K562 (cell line): ENCODE results near the gene OR10G8. TPM values are rescaled to one million over a fixed set of nuclear protein-coding genes. Genes with fewer than 3 reads are reported as not detected.

Experiments used
- CBX1 ChIP-seq: sonication (generic); IDR thresholded peaks from 2 replicates; pipeline ENCODE4 v1.6.1; 2016; ENCODE audit warnings: antibody characterized with exemption, low read depth, mild to moderate bottlenecking
- CHCHD3 ChIP-seq: fragments of 250-450 bp; sonication (Bioruptor Pico); IDR thresholded peaks from 2 replicates; pipeline ENCODE4 v2.1.2; 2022; ENCODE audit warnings: mild to moderate bottlenecking
- ESRRA ChIP-seq: fragments of 450-650 bp; IDR thresholded peaks from 2 replicates; pipeline ENCODE4 v1.6.1; 2014; ENCODE audit warnings: low read depth, mild to moderate bottlenecking, moderate library complexity, borderline replicate concordance
- KLF13 ChIP-seq: fragments of 450-650 bp; IDR thresholded peaks from 2 replicates; pipeline ENCODE4 v1.6.1; 2016; ENCODE audit warnings: missing genetic modification characterization, low read depth, mild to moderate bottlenecking, missing compliant biosample characterization, moderate library complexity, borderline replicate concordance
- MYBL2 ChIP-seq, 2 experiments: fragments of 450-650 bp in 1 of 2; sonication (generic) in 1 of 2; formaldehyde crosslinking in 1 of 2; IDR thresholded peaks; 2 replicates each; pipeline versions ENCODE4 v1.6.1 to v1.8.1; 2017 to 2022; ENCODE audit warnings: borderline replicate concordance in 1 of 2, inconsistent platforms in 1 of 2, low read depth in 1 of 2, mild to moderate bottlenecking in 1 of 2, missing genetic modification reagents in 1 of 2, moderate library complexity in 1 of 2
- PHF20 ChIP-seq: fragments of 450-650 bp; IDR thresholded peaks from 2 replicates; pipeline ENCODE4 v1.6.1; 2018; ENCODE audit not compliant: partially characterized antibody
- SFPQ ChIP-seq: fragments of 200-400 bp; formaldehyde crosslinking; IDR thresholded peaks from 2 replicates; pipeline ENCODE4 v1.6.1; 2017; ENCODE audit warnings: mild to moderate bottlenecking, low read depth, low read length, moderate library complexity
- SUPT5H ChIP-seq: fragments of 450-650 bp; IDR thresholded peaks from 2 replicates; pipeline ENCODE4 v1.6.1; 2016
- TAF7 ChIP-seq: fragments of 450-650 bp; IDR thresholded peaks from 2 replicates; pipeline ENCODE4 v1.6.1; 2016; ENCODE audit warnings: missing genetic modification characterization, missing compliant biosample characterization
- TBP ChIP-seq: optimal IDR thresholded peaks from 2 replicates; pipeline ENCODE3; 2011; ENCODE audit warnings: low read depth, low read length, improper control_type of control experiment
- TCF7 ChIP-seq: sonication (generic); IDR thresholded peaks from 2 replicates; pipeline ENCODE4 v1.6.1; 2016; ENCODE audit warnings: antibody characterized with exemption, borderline replicate concordance
- THRB ChIP-seq: fragments of 450-650 bp; formaldehyde crosslinking; conservative IDR thresholded peaks from 2 replicates; pipeline ENCODE4 v1.4.0; 2022; ENCODE audit warnings: mild to moderate bottlenecking, missing genetic modification characterization
- ZEB2 ChIP-seq: fragments of 450-650 bp; IDR thresholded peaks from 2 replicates; pipeline ENCODE4 v1.6.1; 2016
- ZNF583 ChIP-seq: fragments of 250-450 bp; sonication (Bioruptor Pico); IDR thresholded peaks from 2 replicates; pipeline ENCODE4 v1.4.0; 2020
- ZNF695 ChIP-seq: fragments of 450-650 bp; formaldehyde crosslinking; IDR thresholded peaks from 2 replicates; pipeline ENCODE4 v1.4.0; 2020; ENCODE audit warnings: mild to moderate bottlenecking, moderate library complexity
- polyA plus RNA-seq, 8 experiments: library from polyadenylated mRNA; depleted of rRNA in 4 of 8; stranded (reverse) in 5 of 8; unstranded in 3 of 8; fragments of >200 nt; fragmentation: Nextera tagmentation in 2 of 8; fragmentation: Illumina TruSeq in 1 of 8; extraction: Ambion mirVana in 2 of 8; extraction: Trizol in 1 of 8; gene quantifications; 2 replicates each; pipeline versions ENCODE4 v1.2.1 to v1.2.3, GENCODE V29; 2011 to 2014; ENCODE audit warnings: inconsistent platforms in 1 of 8, missing spikeins in 1 of 8
- total RNA-seq, 7 experiments: library from RNA; depleted of rRNA in 6 of 7; stranded (reverse); fragments of >200 nt in 6 of 7; fragmentation: Illumina TruSeq in 2 of 7; extraction: Trizol in 2 of 7; gene quantifications; 2 replicates each; pipeline versions ENCODE4 v1.2.1 to v1.2.3, GENCODE V29; 2011 to 2021; ENCODE audit warnings: low replicate concordance in 1 of 7
- TF ChIP-seq, protein P1 (sequence below): fragments of 450-650 bp; IDR thresholded peaks from 2 replicates; pipeline ENCODE4 v1.6.1; 2016; ENCODE audit warnings: mild to moderate bottlenecking
- TF ChIP-seq, protein P2 (sequence below): fragments of 450-650 bp; conservative IDR thresholded peaks from 2 replicates; pipeline ENCODE4 v1.6.1; 2016; ENCODE audit warnings: missing genetic modification characterization, low read depth, mild to moderate bottlenecking, missing compliant biosample characterization, moderate library complexity
- TF ChIP-seq, protein P3 (sequence below), 2 experiments: IDR thresholded peaks; 2 replicates each; pipeline ENCODE4 v1.6.1; 2012; ENCODE audit warnings: improper control_type of control experiment in 2 of 2, low read depth in 2 of 2, low read length in 2 of 2, borderline replicate concordance in 1 of 2

The OR10G8 gene
- total and polyA plus RNA-seq, 9 of the 15 experiments (the other 6 are each of a cell fraction or from before 2014, with no cell fraction given) = not detected

- no peak for TF ChIP-seq TAF7
- TF ChIP-seq, protein P1, sequence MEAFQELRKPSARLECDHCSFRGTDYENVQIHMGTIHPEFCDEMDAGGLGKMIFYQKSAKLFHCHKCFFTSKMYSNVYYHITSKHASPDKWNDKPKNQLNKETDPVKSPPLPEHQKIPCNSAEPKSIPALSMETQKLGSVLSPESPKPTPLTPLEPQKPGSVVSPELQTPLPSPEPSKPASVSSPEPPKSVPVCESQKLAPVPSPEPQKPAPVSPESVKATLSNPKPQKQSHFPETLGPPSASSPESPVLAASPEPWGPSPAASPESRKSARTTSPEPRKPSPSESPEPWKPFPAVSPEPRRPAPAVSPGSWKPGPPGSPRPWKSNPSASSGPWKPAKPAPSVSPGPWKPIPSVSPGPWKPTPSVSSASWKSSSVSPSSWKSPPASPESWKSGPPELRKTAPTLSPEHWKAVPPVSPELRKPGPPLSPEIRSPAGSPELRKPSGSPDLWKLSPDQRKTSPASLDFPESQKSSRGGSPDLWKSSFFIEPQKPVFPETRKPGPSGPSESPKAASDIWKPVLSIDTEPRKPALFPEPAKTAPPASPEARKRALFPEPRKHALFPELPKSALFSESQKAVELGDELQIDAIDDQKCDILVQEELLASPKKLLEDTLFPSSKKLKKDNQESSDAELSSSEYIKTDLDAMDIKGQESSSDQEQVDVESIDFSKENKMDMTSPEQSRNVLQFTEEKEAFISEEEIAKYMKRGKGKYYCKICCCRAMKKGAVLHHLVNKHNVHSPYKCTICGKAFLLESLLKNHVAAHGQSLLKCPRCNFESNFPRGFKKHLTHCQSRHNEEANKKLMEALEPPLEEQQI = peak; percentile 85
- TF ChIP-seq, protein P2, sequence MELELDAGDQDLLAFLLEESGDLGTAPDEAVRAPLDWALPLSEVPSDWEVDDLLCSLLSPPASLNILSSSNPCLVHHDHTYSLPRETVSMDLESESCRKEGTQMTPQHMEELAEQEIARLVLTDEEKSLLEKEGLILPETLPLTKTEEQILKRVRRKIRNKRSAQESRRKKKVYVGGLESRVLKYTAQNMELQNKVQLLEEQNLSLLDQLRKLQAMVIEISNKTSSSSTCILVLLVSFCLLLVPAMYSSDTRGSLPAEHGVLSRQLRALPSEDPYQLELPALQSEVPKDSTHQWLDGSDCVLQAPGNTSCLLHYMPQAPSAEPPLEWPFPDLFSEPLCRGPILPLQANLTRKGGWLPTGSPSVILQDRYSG = no peak; the same call in 1 of the 2 replicates
- TF ChIP-seq ESRRA = peak; percentile 30; the same call in 1 of the 2 replicates
- TF ChIP-seq CHCHD3 (CRISPR knock-in tag) = no peak
- no peak for TF ChIP-seq CBX1
- TF ChIP-seq, protein P3, sequence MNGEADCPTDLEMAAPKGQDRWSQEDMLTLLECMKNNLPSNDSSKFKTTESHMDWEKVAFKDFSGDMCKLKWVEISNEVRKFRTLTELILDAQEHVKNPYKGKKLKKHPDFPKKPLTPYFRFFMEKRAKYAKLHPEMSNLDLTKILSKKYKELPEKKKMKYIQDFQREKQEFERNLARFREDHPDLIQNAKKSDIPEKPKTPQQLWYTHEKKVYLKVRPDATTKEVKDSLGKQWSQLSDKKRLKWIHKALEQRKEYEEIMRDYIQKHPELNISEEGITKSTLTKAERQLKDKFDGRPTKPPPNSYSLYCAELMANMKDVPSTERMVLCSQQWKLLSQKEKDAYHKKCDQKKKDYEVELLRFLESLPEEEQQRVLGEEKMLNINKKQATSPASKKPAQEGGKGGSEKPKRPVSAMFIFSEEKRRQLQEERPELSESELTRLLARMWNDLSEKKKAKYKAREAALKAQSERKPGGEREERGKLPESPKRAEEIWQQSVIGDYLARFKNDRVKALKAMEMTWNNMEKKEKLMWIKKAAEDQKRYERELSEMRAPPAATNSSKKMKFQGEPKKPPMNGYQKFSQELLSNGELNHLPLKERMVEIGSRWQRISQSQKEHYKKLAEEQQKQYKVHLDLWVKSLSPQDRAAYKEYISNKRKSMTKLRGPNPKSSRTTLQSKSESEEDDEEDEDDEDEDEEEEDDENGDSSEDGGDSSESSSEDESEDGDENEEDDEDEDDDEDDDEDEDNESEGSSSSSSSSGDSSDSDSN (IDR thresholded peaks at IDR 0.05; ENCODE audit: borderline replicate concordance in 1 of 2, low read depth in 2 of 2, low read length in 2 of 2) = no peak
- peak; percentile 86 for TF ChIP-seq ZEB2
- TF ChIP-seq ZNF583 (CRISPR knock-in tag) = 0 out of 2 replicates have a peak, but pooled peaks have one; percentile 7
- TF ChIP-seq KLF13 (tag) = no peak
- TF ChIP-seq SFPQ = no peak
- no peak for TF ChIP-seq TBP
- no peak for TF ChIP-seq SUPT5H
- no peak for TF ChIP-seq TCF7
- no peak for TF ChIP-seq PHF20
- TF ChIP-seq MYBL2 (IDR thresholded peaks at IDR 0.05; ENCODE audit: low read depth) = no peak
- no peak for TF ChIP-seq MYBL2 (CRISPR knock-in tag; IDR thresholded peaks at IDR 0.05; ENCODE audit: borderline replicate concordance)
- no peak for TF ChIP-seq ZNF695 (CRISPR knock-in tag)
- TF ChIP-seq THRB (CRISPR knock-in tag) = peak; percentile 74; the same call in 1 of the 2 replicates
Measured at GRCh38 chr11:124079631-124080326, 53.2 kb downstream of the OR10G8 start (continued).
